Thyroid gland (tissue), 4 donors: ENCODE data around the gene UGT1A1.

Source experiments
- POLR2A ChIP-seq, 2 donors: fragments of 450-650 bp; IDR thresholded peaks; one replicate each; pipeline ENCODE4 v1.6.1; 2017; ENCODE audit warnings: antibody characterized with exemption in 2 of 2, mild to moderate bottlenecking in 2 of 2, moderate library complexity in 1 of 2
- TF ChIP-seq, protein P1 (sequence below), 6 experiments: fragments of 200-600 bp in 3 of 6; fragments of 450-650 bp in 3 of 6; sonication (generic) in 3 of 6; IDR thresholded peaks; one replicate each; pipeline ENCODE4 v1.5.1; 2016 to 2019; ENCODE audit warnings: antibody characterized with exemption in 6 of 6, mild to moderate bottlenecking in 2 of 6, inconsistent platforms in 1 of 6, moderate library complexity in 1 of 6

DNA sequence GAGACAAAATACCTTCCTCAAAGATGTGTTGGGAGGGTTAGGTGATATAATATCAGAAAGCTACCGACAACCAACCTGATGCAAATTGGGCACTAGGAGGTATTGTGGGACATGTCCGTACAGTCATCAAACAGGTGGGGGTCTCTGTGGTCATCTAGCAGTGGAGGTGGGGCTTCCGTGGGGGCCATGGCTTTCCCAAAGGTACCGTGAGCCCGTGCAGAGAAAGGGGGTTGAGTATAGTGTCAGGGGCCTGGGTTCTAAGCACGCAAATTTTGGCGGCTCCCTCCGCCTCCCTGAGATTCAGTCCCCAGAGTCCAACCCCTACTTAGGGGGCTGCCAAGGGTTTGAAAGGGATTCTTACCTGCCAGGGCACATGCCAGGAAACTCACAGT is 61.6 kb downstream of the UGT1A1 start:
- TF ChIP-seq POLR2A (IDR thresholded peaks at IDR 0.05) = no peak
- TF ChIP-seq, protein P1, sequence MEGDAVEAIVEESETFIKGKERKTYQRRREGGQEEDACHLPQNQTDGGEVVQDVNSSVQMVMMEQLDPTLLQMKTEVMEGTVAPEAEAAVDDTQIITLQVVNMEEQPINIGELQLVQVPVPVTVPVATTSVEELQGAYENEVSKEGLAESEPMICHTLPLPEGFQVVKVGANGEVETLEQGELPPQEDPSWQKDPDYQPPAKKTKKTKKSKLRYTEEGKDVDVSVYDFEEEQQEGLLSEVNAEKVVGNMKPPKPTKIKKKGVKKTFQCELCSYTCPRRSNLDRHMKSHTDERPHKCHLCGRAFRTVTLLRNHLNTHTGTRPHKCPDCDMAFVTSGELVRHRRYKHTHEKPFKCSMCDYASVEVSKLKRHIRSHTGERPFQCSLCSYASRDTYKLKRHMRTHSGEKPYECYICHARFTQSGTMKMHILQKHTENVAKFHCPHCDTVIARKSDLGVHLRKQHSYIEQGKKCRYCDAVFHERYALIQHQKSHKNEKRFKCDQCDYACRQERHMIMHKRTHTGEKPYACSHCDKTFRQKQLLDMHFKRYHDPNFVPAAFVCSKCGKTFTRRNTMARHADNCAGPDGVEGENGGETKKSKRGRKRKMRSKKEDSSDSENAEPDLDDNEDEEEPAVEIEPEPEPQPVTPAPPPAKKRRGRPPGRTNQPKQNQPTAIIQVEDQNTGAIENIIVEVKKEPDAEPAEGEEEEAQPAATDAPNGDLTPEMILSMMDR (IDR thresholded peaks at IDR 0.05) = no peak
